Stimulated activated naive CD8-positive, alpha-beta T cell treated with anti-CD3 and anti-CD28 coated beads, Interleukin-15, Interleukin-2, amounts not matched to agents 100 U/mL and 50 U/mL, for 24 hours (primary cell): ENCODE data around the gene CYBB.

Experiments
- ATAC-seq: fragments of 150-1000 bp; cut with Tn5 transposase; one replicate; pipeline ENCODE4 v1.10.0; 2021
- DNase-seq: peaks from one replicate; pipeline ENCODE4 v3.0.0; 2021

Gene CYBB

GRCh38 chrX:37840931-37841330 is 61.1 kb downstream of the CYBB start:
- ATAC-seq (no peak), DNase-seq (no peak)

GRCh38 chrX:37844622-37845021 is 64.8 kb downstream of the CYBB start:
- ATAC-seq = no peak
- no peak for DNase-seq

- ATAC-seq (peak; percentile 60), DNase-seq (no peak)
Measured at GRCh38 chrX:37846141-37846540, 66.3 kb downstream of the CYBB start.

GRCh38 chrX:37846558-37846933 is 66.7 kb downstream of the CYBB start:
- no peak for ATAC-seq

GRCh38 chrX:37846934-37847732 is 67.3 kb downstream of the CYBB start, which contains the start of gene DYNLT3:
TSS of gene DYNLT3 (minus strand) at chrX:37847571. CDS start at chrX:37847510, 61 bp downstream.
- peak; percentile 78 for DNase-seq
- peak; percentile 96 for ATAC-seq

More at GRCh38 chrX:37846558-37846933, 66.7 kb downstream of the CYBB start:
- DNase-seq = no peak

- ATAC-seq (peak; percentile 33), DNase-seq (no peak)
Measured at GRCh38 chrX:37847733-37848197, 67.9 kb downstream of the CYBB start.

GRCh38 chrX:37854148-37854547 is 74.3 kb downstream of the CYBB start:
- no peak for ATAC-seq
- DNase-seq = no peak

- ATAC-seq (no peak), DNase-seq (no peak)
Measured at GRCh38 chrX:37854748-37855147, 74.9 kb downstream of the CYBB start.

GRCh38 chrX:37860721-37861120 is 80.9 kb downstream of the CYBB start:
- no peak for ATAC-seq
- no peak for DNase-seq

GRCh38 chrX:37862851-37863250 is 83.0 kb downstream of the CYBB start:
- DNase-seq = no peak
- ATAC-seq = no peak
